ENCODE measurements around the gene GAL3ST1. TPM values are rescaled to one million over a fixed set of nuclear protein-coding genes. Genes with fewer than 3 reads are reported as not detected.
"Not testable (repeated sequence)": the region's sequence is repeated elsewhere in the genome, so short reads cannot be mapped to it uniquely, and the experiment has no call there.

The GAL3ST1 gene
- total RNA-seq, 1 experiment from 2014 or later: not detected

- Mint-ChIP-seq H3K9me3 (ENCODE audit: unreplicated experiment) (no peaks in the 10 kb centered on the region), H3K36me3 (ENCODE audit: insufficient read depth, unreplicated experiment) (no peaks in the 10 kb centered on the region), H3K27me3 (ENCODE audit: insufficient read depth, unreplicated experiment) (no peaks in the 10 kb centered on the region), H3K4me3 (ENCODE audit: unreplicated experiment) (no peak overlapping the region), H3K4me1 (ENCODE audit: insufficient read depth, unreplicated experiment) (no peaks in the 10 kb centered on the region), H3K27ac (ENCODE audit: low read depth, unreplicated experiment) (no peak overlapping the region)
- BruUV-seq (replicated peaks): no TSS peak
- POLR2A ChIA-PET: no interaction called here
- no peak for TF ChIP-seq CTCF (IDR thresholded peaks at IDR 0.05; ENCODE audit: unreplicated experiment)
- DNase-seq (ENCODE audit: unreplicated experiment): no peak
- CTCF ChIA-PET: no interaction called here
- intact Hi-C loops (cut with micrococcal nuclease): no loop called here
Measured at GRCh38 chr22:30552719-30553118, 21.7 kb downstream of the GAL3ST1 start.

- DNase-seq (ENCODE audit: unreplicated experiment); BruUV-seq (replicated peaks); H3K4me3 Mint-ChIP-seq (ENCODE audit: unreplicated experiment); H3K27ac Mint-ChIP-seq (ENCODE audit: low read depth, unreplicated experiment); H3K36me3 Mint-ChIP-seq (ENCODE audit: insufficient read depth, unreplicated experiment); H3K27me3 Mint-ChIP-seq (ENCODE audit: insufficient read depth, unreplicated experiment); POLR2A ChIA-PET; H3K4me1 Mint-ChIP-seq (ENCODE audit: insufficient read depth, unreplicated experiment); intact Hi-C loops (cut with micrococcal nuclease); H3K9me3 Mint-ChIP-seq (ENCODE audit: unreplicated experiment): not testable (repeated sequence)
- CTCF ChIA-PET: interaction anchor here (0.6 kb wide), 1 partner anchor 51 kb away, joined by 3 read pairs; no protein-coding TSS in a partner anchor
Measured at GRCh38 chr22:30551813-30552212, 22.7 kb downstream of the GAL3ST1 start.

GRCh38 chr22:30547188-30547587 is 27.3 kb downstream of the GAL3ST1 start:
- intact Hi-C loops (cut with micrococcal nuclease): no loop called here
- Mint-ChIP-seq H3K4me1 (ENCODE audit: insufficient read depth, unreplicated experiment) (peaks cover 5% of the 10 kb centered on the region), H3K27ac (ENCODE audit: low read depth, unreplicated experiment) (no peak overlapping the region), H3K4me3 (ENCODE audit: unreplicated experiment) (no peak overlapping the region), H3K9me3 (ENCODE audit: unreplicated experiment) (no peaks in the 10 kb centered on the region), H3K27me3 (ENCODE audit: insufficient read depth, unreplicated experiment) (peaks cover 7% of the 10 kb centered on the region), H3K36me3 (ENCODE audit: insufficient read depth, unreplicated experiment) (peaks cover 4% of the 10 kb centered on the region)
- no peak for TF ChIP-seq CTCF (IDR thresholded peaks at IDR 0.05; ENCODE audit: unreplicated experiment)
- POLR2A ChIA-PET: no interaction called here
- no peak for DNase-seq (ENCODE audit: unreplicated experiment)
- no TSS peak for BruUV-seq (replicated peaks)
- CTCF ChIA-PET: no interaction called here

GRCh38 chr22:30546616-30547015 is 27.8 kb downstream of the GAL3ST1 start, which contains the start of gene SEC14L6:
SEC14L6 (minus strand) TSS chr22:30546741; CDS start chr22:30546682, 59 bp downstream.
- peaks cover 4% of the 10 kb centered on the region for H3K36me3 Mint-ChIP-seq (ENCODE audit: insufficient read depth, unreplicated experiment)
- ChIA-PET POLR2A (no interaction called here), CTCF (no interaction called here)
- no TSS peak for BruUV-seq (replicated peaks)
- no peak within 1 kb of the TSS for H3K27ac Mint-ChIP-seq (ENCODE audit: low read depth, unreplicated experiment)
- TF ChIP-seq CTCF (IDR thresholded peaks at IDR 0.05; ENCODE audit: unreplicated experiment): no peak
- H3K4me1 Mint-ChIP-seq (ENCODE audit: insufficient read depth, unreplicated experiment): peaks cover 5% of the 10 kb centered on the region
- H3K9me3 Mint-ChIP-seq (ENCODE audit: unreplicated experiment): no peaks in the 10 kb centered on the region
- H3K4me3 Mint-ChIP-seq (ENCODE audit: unreplicated experiment): no peak within 1 kb of the TSS
- peaks cover 7% of the 10 kb centered on the region for H3K27me3 Mint-ChIP-seq (ENCODE audit: insufficient read depth, unreplicated experiment)
- DNase-seq (ENCODE audit: unreplicated experiment): no peak
- intact Hi-C loops (cut with micrococcal nuclease): no loop called here

GRCh38 chr22:30542811-30543188 is 31.7 kb downstream of the GAL3ST1 start:
- POLR2A ChIA-PET: no interaction called here
- BruUV-seq (replicated peaks): no TSS peak
- no peak for DNase-seq (ENCODE audit: unreplicated experiment)
- peaks cover 5% of the 10 kb centered on the region for H3K4me1 Mint-ChIP-seq (ENCODE audit: insufficient read depth, unreplicated experiment)
- peaks cover 7% of the 10 kb centered on the region for H3K27me3 Mint-ChIP-seq (ENCODE audit: insufficient read depth, unreplicated experiment)
- intact Hi-C loops (cut with micrococcal nuclease): no loop called here
- TF ChIP-seq CTCF (IDR thresholded peaks at IDR 0.05; ENCODE audit: unreplicated experiment): no peak
- H3K27ac Mint-ChIP-seq (ENCODE audit: low read depth, unreplicated experiment): no peak overlapping the region
- H3K9me3 Mint-ChIP-seq (ENCODE audit: unreplicated experiment): no peaks in the 10 kb centered on the region
- CTCF ChIA-PET: interaction anchor here (0.7 kb wide), 1 partner anchor 39 kb away, joined by 3 read pairs; no protein-coding TSS in a partner anchor
- H3K36me3 Mint-ChIP-seq (ENCODE audit: insufficient read depth, unreplicated experiment): peaks cover 4% of the 10 kb centered on the region
- no peak overlapping the region for H3K4me3 Mint-ChIP-seq (ENCODE audit: unreplicated experiment)

Measured in MCF 10A (cell line).